A673 (cell line): ENCODE measurements around the gene ROBO4. TPM values are rescaled to one million over a fixed set of nuclear protein-coding genes. Genes with fewer than 3 reads are reported as not detected.

ENCODE experiments used
- BruUV-seq: library from RNA; stranded (reverse); fragments of 400-500 nt; replicated peaks from 2 replicates; lab custom pipeline; 2021; lab: Mats Ljungman, UMichigan
- CTCF ChIA-PET: fragments of 300-600 bp; sonication (Branson Sonifier 250); formaldehyde crosslinking; loops from one replicate; lab custom pipeline; 2022; ENCODE audit warnings: antibody characterized with exemption; lab: Charles Lee
- POLR2A ChIA-PET: fragments of 300-600 bp; sonication (Branson Sonifier 250); formaldehyde crosslinking; loops from one replicate; lab custom pipeline; 2022; ENCODE audit warnings: antibody characterized with exemption; ENCODE audit not compliant: low non-redundant PET; lab: Charles Lee
- DNase-seq: peaks from one replicate; pipeline ENCODE4 v3.0.0-alpha.2; 2015; ENCODE audit warnings: low spot score
- H3K27ac ChIP-seq: fragments of 200-600 bp; sonication (generic); 2 replicates; pipeline ENCODE4 v1.5.1; 2016; ENCODE audit warnings: mixed run types, low read depth, mild to moderate bottlenecking, mixed read lengths, antibody characterized with exemption, low read length; ENCODE audit not compliant: poor library complexity, severe bottlenecking
- H3K27me3 ChIP-seq: fragments of 200-600 bp; sonication (generic); replicated peaks from 2 replicates; pipeline ENCODE4 v1.6.1; 2017; ENCODE audit warnings: mixed run types, low read depth, mild to moderate bottlenecking, mixed read lengths, antibody characterized with exemption, low read length; ENCODE audit not compliant: insufficient read depth, poor library complexity
- H3K36me3 ChIP-seq: fragments of 200-600 bp; sonication (generic); 2 replicates; pipeline ENCODE4 v1.6.1; 2016; ENCODE audit warnings: mixed run types, mild to moderate bottlenecking, mixed read lengths, antibody characterized with exemption, low read length; ENCODE audit not compliant: insufficient read depth, poor library complexity, severe bottlenecking
- H3K4me1 ChIP-seq: fragments of 200-600 bp; sonication (generic); 2 replicates; pipeline ENCODE4 v1.6.1; 2017; ENCODE audit warnings: mixed run types, mild to moderate bottlenecking, mixed read lengths, antibody characterized with exemption, low read length; ENCODE audit not compliant: insufficient read depth, poor library complexity, severe bottlenecking
- H3K4me3 ChIP-seq: fragments of 200-600 bp; sonication (generic); 2 replicates; pipeline ENCODE4 v1.5.1; 2016; ENCODE audit warnings: low read depth, mixed run types, mild to moderate bottlenecking, mixed read lengths, low read length; ENCODE audit not compliant: poor library complexity, severe bottlenecking
- H3K9me3 ChIP-seq: fragments of 200-600 bp; sonication (generic); 2 replicates; pipeline ENCODE4 v1.6.1; 2016; ENCODE audit warnings: mixed run types, low read depth, mild to moderate bottlenecking, mixed read lengths, antibody characterized with exemption, low read length; ENCODE audit not compliant: poor library complexity, severe bottlenecking
- CTCF ChIP-seq: fragments of 300-800, 200-600 bp; sonication (generic); conservative IDR thresholded peaks from 2 replicates; pipeline ENCODE4 v1.5.1; 2017; ENCODE audit warnings: low read depth, mild to moderate bottlenecking, antibody characterized with exemption, low read length, moderate library complexity, mixed read lengths
- EZH2 ChIP-seq: fragments of 200-600 bp; sonication (generic); IDR thresholded peaks from 2 replicates; pipeline ENCODE4 v1.6.1; 2017; ENCODE audit warnings: borderline replicate concordance, low read depth, mild to moderate bottlenecking, mixed read lengths, antibody characterized with exemption, low read length; ENCODE audit not compliant: poor library complexity, severe bottlenecking
- intact Hi-C: fragments of 100-400 bp; cut with micrococcal nuclease; formaldehyde crosslinking; loops from one replicate; pipeline ENCODE4 v1.10.0; 2022; ENCODE audit not compliant: unreplicated experiment
- total RNA-seq: library from RNA; stranded (reverse); gene quantifications from 2 replicates; pipeline ENCODE4 v1.2.3, GENCODE V29; 2021

Gene ROBO4
- total RNA-seq, 1 experiment from 2014 or later, result not detected

- POLR2A ChIA-PET, result no interaction called here
- TF ChIP-seq EZH2, result no peak
- no peak for TF ChIP-seq CTCF
- peaks cover 12% of the 10 kb centered on the region for H3K4me1 ChIP-seq
- no peak for DNase-seq
- CTCF ChIA-PET, result no interaction called here
- BruUV-seq, result no TSS peak
- peaks cover 21% of the 10 kb centered on the region for H3K27me3 ChIP-seq
- H3K27ac ChIP-seq, result no peak overlapping the region
- intact Hi-C loops, result loop anchor here (5.0 kb wide), 1 partner anchor 417 kb away; no protein-coding TSS in a partner anchor
- no peaks in the 10 kb centered on the region for H3K9me3 ChIP-seq
- no peak overlapping the region for H3K4me3 ChIP-seq
- H3K36me3 ChIP-seq, result no peaks in the 10 kb centered on the region
Observed at GRCh38 chr11:124834526-124835180, 63.0 kb downstream of the ROBO4 start.

Other genes starting within 250 kb of the ROBO4 start
- 11.2 and 12.0 TPM in 2 replicates for gene SIAE, start 224.1 kb downstream of the ROBO4 start, total RNA-seq
- gene SPA17, start 224.0 kb downstream of the ROBO4 start, total RNA-seq, result 22.9 and 25.8 TPM in 2 replicates
- gene NRGN, start 157.9 kb downstream of the ROBO4 start, total RNA-seq, result 38.1 and 43.8 TPM in 2 replicates
- gene VSIG2, start 145.6 kb downstream of the ROBO4 start, total RNA-seq, result not detected in 2 replicates
- gene ESAM, start 135.6 kb downstream of the ROBO4 start, total RNA-seq, result 1.2 and 1.5 TPM in 2 replicates
- gene MSANTD2, start 97.5 kb downstream of the ROBO4 start, total RNA-seq, result 31.4 and 33.3 TPM in 2 replicates
- 2.3 and 5.1 TPM in 2 replicates for gene ROBO3, start 32.4 kb downstream of the ROBO4 start, total RNA-seq
- gene HEPN1, start 21.4 kb upstream of the ROBO4 start, total RNA-seq, result not detected in 2 replicates
- not detected in 2 replicates for gene HEPACAM, start 38.2 kb upstream of the ROBO4 start, total RNA-seq
- 4.3 and 5.4 TPM in 2 replicates for gene CCDC15, start 56.3 kb upstream of the ROBO4 start, total RNA-seq
- gene SLC37A2, start 165.4 kb upstream of the ROBO4 start, total RNA-seq, result 0.26 TPM in 1 of 2 replicates, not detected in the other
- gene TMEM218, start 213.8 kb upstream of the ROBO4 start, total RNA-seq, result 28.8 and 32.5 TPM in 2 replicates